ENCODE data around the gene MVD. TPM values are rescaled to one million over a fixed set of nuclear protein-coding genes. Genes with fewer than 3 reads are reported as not detected.

MVD gene
- total RNA-seq, 4 donors from 2014 or later, result 36.8 to 107 (median 60.6) TPM

GRCh38 chr16:88661468-88661867 is 1.4 kb downstream of the MVD start:
- H3K4me1 ChIP-seq, result peaks cover 0 to 33% (median 2%) of the 10 kb centered on the region in 4 donors
- TF ChIP-seq POLR2A (IDR thresholded peaks at IDR 0.05) (no peak), CTCF (IDR thresholded peaks at IDR 0.05) (no peak)
- H3K27me3 ChIP-seq, result no peaks in the 10 kb centered on the region
- H3K4me3 ChIP-seq, result no peak overlapping the region
- peaks cover 0 to 16% (median 0%) of the 10 kb centered on the region in 3 donors for H3K36me3 ChIP-seq
- no peaks in the 10 kb centered on the region for H3K9me3 ChIP-seq
- no peak for DNase-seq
- H3K27ac ChIP-seq, result no peak overlapping the region

GRCh38 chr16:88659160-88659559 is 3.7 kb downstream of the MVD start:
- peaks cover 0 to 36% (median 0%) of the 10 kb centered on the region in 3 donors for H3K36me3 ChIP-seq
- DNase-seq, result no peak
- TF ChIP-seq CTCF (IDR thresholded peaks at IDR 0.05) (no peak), POLR2A (IDR thresholded peaks at IDR 0.05) (no peak)

GRCh38 chr16:88658714-88659113 is 4.2 kb downstream of the MVD start:
- Histone ChIP-seq H3K27ac (no peak overlapping the region), H3K9me3 (no peaks in the 10 kb centered on the region), H3K27me3 (no peaks in the 10 kb centered on the region), H3K36me3 (peaks cover 0 to 38% (median 0%) of the 10 kb centered on the region in 3 donors), H3K4me1 (peaks cover 0 to 23% (median under 1%) of the 10 kb centered on the region in 4 donors), H3K4me3 (no peak overlapping the region)
- TF ChIP-seq CTCF (IDR thresholded peaks at IDR 0.05), result no peak
- no peak for DNase-seq

More at GRCh38 chr16:88659160-88659559, 3.7 kb downstream of the MVD start:
- Histone ChIP-seq H3K27ac (no peak overlapping the region), H3K4me1 (peaks cover 0 to 28% (median 2%) of the 10 kb centered on the region in 4 donors), H3K27me3 (no peaks in the 10 kb centered on the region), H3K9me3 (no peaks in the 10 kb centered on the region), H3K4me3 (no peak overlapping the region)

GRCh38 chr16:88657371-88657770 is 5.5 kb downstream of the MVD start:
- Histone ChIP-seq H3K27ac (no peak overlapping the region), H3K4me3 (no peak overlapping the region), H3K9me3 (no peaks in the 10 kb centered on the region), H3K36me3 (peaks cover 0 to 43% (median 0%) of the 10 kb centered on the region in 3 donors), H3K4me1 (peaks cover 0 to 22% (median 0%) of the 10 kb centered on the region in 4 donors), H3K27me3 (no peaks in the 10 kb centered on the region)
- TF ChIP-seq CTCF (IDR thresholded peaks at IDR 0.05) (no peak), POLR2A (IDR thresholded peaks at IDR 0.05) (no peak)
- DNase-seq, result no peak

- TF ChIP-seq CTCF (IDR thresholded peaks at IDR 0.05) (no peak), POLR2A (IDR thresholded peaks at IDR 0.05) (no peak)
- H3K27me3 ChIP-seq, result no peaks in the 10 kb centered on the region
- H3K27ac ChIP-seq, result no peak overlapping the region
- H3K9me3 ChIP-seq, result no peaks in the 10 kb centered on the region
- H3K4me1 ChIP-seq, result peaks cover 0 to 22% (median 4%) of the 10 kb centered on the region in 4 donors
- H3K4me3 ChIP-seq, result no peak overlapping the region
- no peak for DNase-seq
- H3K36me3 ChIP-seq, result peaks cover 0 to 43% (median 0%) of the 10 kb centered on the region in 3 donors
Observed at GRCh38 chr16:88656291-88656980, 6.5 kb downstream of the MVD start.
